Measurements from ENCODE around the gene PRPS1L1.

Gene PRPS1L1

DNA sequence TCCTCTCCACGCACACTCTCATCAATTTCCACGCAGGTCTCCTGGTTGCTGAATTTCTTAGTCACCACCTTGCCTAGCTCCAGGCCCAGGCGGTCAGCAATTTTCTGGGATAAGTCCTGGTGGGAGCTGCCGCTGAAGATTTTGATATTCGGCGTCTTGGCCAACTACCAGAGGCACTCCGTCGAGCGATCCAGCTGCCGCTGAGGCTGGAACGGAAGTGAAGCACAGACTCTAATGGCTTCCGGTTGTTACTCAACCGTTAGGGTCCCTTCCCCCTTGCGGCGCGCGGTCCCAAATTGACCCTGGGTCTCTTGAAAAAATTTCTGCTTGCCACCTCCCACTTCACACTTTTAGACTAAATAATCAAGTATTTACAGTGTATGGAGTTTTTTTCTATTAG is at the start of gene PRPS1L1:
PRPS1L1 (minus strand) TSS at position 219 of the 400 bp plus-strand sequence.
- no peak for DNase-seq (ENCODE audit: low spot score)

DNA sequence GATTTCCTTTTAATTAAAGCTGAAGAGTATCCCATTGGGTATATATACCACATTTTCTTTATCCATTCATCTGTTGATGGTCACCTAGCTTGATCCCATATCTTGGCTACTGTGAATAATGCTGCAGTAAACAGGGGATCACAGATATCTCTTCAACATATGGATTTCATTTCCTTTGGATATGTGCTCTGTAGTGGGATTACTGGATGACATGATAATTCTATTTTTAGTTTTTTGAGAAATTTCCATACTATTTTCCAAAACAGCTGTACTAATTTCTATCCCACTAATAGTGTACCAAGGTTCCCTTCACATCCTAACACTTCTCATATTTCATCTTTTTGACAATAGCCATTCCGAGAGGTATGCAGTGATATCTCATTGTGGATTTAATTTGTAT is 48.8 kb upstream of the PRPS1L1 start:
- DNase-seq (ENCODE audit: low spot score): no peak

DNA sequence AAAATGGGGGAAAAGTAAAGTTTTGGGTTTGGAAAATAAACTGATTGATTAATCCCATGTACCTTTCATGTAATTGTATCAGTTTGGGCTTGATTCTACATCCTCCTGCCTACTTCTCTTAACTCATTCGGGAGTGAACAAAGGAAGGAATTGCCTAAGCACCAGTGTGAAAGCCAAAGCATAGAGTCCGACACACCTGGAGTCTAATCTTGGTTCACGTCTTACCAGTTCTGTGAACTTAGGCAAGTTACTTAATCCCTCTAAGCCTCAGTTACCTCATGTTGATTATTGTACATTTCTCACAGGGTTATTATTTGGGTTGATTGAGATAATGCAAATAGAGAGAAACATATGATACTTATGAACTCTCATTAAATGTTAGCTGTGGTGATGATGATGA is 41.1 kb upstream of the PRPS1L1 start:
- no peak for DNase-seq (ENCODE audit: low spot score)

DNA sequence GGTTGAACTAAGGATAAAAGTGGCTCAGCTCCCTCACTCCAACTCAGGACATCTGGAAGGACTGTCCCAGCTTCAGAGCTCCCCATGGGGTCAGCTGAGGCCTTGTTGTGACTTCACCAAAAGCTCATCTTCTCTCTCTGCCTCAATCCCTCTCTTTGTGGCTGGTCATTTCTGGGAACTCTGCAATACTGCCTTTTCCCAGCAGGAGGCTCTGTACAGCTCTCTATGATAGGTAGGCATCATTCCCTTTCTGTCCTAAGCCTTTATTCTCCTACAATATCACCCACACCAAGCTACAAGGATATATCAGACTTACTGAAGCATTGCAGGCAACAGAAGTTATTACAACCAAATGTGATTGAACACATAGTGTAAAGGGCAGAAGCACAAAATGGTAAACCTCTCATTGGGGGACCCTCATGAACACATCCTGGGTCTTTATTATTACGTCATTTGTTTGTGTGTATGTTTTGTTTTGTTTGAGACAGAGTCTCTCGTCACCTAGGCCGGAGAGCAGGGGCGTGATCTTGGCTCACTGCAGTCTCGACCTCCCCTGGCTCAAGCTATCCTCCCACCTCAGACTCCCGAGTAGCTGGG is 36.7 kb upstream of the PRPS1L1 start:
- peak; percentile 52 for DNase-seq (ENCODE audit: low spot score)

DNA sequence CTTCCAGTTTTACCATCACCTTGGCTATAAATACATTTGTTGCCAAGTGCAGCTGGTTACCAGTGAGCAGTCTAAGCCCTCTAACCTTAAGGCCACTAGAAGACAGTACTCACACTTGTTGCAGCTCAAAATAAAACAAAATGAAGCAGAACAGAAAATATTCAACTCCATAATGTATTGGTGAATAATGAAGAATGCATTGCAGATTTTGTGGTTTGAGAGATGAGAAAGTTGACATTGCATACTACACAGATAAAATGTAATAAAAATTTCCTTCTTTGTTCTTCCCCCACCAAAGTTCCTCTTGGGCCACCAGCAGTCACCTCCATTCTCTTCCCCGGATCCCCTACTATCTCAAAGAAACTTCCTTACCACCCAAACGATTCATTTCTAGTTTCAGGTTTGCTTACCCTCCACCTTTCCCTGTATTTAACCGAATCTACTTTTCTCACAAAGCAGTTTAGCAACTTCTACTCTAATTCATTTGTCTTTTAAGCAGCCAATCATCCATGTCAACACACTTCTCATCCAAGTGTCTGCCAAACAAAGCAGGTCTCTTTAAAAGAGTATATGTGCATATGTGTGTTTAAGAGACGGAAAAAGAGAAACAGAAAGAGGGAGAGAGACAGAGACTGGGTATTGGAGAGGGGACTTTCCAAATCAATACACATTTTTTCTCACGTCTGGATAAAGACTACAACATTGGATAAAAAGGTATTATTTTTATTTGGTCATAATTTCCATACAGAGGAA is 35.7 kb upstream of the PRPS1L1 start:
- DNase-seq (ENCODE audit: low spot score): no peak

DNA sequence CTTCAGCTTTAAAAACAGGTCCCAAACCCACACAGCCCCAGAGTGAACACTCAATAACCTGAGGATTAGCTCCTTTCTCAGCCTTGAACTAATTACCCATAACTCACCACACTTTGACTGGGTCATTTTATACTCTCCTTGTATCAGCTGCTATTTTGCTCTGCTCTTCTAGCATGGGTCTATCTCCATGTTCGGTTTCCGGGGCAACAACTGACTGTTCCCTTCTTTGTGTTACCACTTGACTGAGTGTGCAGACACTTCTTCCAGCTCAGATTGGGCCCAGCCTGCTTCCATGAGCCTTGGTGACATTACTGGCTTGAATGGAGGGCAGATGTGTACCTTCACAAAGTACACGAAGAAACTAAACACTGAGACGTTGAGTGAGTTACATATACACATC is 31.5 kb upstream of the PRPS1L1 start:
- no peak for DNase-seq (ENCODE audit: low spot score)

DNA sequence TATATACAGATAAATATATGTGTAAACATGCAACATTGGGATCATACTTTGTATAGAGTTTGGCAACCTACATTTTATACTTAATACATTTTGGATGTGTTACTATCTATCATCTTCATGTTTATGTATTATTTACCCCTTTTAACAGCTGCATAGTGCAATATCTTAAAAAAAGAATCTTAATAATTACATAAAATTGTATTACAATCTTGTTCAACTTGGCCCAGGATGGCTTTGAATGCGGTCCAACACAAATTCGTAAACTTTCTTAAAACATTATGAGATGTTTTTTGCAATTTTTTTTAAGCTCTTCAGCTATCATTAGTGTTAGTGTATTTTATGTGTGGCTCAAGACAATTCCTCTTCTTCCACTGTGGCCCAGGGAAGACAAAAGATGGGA is 26.3 kb upstream of the PRPS1L1 start:
- DNase-seq (ENCODE audit: low spot score): no peak

DNA sequence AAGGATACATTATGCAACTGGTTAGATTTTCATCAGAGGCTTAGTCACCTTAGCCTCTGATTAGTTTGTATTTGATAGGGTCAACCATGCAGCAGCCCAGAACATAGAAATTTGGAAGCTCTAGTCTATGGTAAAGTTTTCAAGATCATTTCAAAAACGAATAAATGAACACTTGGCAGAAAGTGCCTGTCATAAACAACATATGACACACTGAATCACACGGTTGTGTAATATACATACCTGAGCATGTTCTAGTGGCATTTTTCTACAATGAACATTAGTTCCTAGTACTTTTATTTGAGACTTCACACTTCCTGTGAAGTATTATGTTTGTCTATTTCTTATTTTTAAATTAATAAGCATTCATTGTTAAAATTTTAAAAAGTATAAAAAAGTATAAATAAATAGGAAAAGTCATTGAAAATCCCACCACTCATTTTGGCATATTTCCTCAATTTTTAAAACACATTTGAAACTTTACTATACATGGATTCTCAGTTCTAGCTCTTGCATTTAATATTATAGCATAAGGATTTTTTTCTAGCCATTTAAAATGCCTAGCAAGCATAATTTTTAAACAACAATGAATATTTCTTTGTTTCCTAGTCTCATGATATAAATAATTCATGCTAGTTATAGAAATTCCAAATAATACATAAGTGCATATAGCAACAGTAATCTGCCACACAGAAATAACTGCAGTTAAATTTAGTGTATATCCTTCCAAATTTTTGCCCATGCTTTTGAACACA is 25.7 kb upstream of the PRPS1L1 start:
- no peak for DNase-seq (ENCODE audit: low spot score)

DNA sequence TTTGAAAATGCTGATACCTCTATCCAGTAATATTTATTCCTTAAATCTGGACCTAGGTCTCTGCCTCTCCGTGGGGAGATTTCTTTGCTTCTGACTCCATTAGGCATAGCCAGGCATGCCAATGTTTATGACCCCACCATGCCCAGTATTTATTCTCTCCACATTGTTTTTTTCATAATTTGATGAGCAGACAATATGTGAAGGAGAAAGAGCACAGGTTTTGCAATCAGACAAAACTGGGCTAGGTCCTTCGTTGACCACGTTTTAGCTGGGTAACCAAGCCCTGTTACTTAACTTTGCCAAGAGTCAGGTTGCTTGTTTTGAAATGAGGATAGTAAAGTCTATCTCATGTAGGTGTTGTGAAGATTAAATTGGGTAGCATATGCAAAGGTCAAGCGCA is 21.6 kb upstream of the PRPS1L1 start:
- DNase-seq (ENCODE audit: low spot score): no peak

DNA sequence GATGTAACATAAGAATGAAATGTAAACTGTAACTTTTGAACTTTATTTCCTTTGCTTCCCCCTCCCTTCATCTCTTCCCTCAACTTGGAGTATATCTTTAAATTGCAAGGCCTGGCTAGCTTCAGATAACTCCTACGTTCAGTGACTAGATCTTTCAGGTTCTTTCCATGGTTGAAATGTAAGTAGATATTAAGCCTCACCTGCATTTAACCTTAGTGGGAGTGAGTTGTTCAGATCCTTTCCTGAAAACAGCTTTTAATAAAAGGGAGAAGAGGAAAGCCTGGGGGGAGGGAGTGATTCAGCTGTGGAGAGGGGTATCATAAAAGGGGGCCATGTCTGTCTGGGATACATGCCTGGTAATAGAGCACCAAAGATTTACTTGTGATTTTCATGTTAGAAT is 19.0 kb upstream of the PRPS1L1 start:
- no peak for DNase-seq (ENCODE audit: low spot score)

DNA sequence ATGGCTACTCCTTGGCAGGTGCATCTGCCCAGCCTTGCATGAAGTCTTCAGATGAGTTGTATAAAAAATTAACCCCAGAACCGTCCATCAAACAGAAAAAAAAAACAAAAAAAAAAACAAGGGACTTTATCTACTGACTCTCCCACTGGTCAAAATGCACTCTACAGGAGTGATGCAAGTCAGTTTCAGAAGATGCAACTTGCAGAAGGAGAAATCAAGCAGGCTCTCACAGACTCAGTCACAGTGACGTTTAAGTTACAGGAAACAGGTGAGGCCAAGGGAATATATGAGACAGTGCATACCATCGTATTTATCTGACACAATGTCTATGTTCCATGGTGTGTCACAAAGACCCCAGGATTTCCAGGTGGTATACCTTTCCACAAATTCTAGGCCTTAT is 17.5 kb upstream of the PRPS1L1 start:
- DNase-seq (ENCODE audit: low spot score): no peak

DNA sequence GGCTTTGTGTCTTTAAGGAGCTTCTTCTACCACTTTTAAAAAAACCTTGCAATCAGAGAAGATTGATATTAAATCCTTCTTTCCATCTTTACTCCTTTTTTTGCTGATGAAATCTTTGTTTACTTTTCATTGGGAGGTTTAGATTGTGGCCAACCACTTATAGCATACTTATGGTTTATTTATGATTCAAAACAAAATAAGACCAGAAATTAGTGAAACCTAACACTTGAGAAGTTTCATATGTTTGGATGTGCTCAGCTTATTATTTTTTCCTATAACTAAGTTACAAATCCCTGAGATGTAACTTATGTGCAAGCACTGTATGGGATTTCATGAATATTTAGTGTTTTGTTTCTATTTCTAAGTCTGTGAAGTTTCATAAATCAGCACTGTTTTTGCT is 13.5 kb upstream of the PRPS1L1 start:
- no peak for DNase-seq (ENCODE audit: low spot score)

DNA sequence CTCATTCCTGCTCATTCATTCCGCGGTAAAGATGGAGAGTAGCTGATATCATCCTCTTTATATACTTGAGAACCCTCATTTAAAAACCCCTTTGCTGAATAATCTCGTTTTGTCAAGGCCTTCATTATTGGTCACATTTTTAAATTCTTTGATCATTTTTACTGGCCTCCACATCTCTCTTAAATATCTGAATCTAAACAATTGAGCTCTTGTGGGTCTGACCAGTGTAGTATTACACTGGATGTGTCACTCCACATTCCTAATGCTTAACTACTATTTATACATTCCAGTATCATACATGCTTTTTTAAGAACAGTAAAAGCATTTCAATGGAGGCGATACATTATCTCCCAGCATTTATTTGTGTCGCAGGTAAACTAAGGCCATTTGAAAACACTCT is 12.6 kb upstream of the PRPS1L1 start:
- DNase-seq (ENCODE audit: low spot score): no peak

DNA sequence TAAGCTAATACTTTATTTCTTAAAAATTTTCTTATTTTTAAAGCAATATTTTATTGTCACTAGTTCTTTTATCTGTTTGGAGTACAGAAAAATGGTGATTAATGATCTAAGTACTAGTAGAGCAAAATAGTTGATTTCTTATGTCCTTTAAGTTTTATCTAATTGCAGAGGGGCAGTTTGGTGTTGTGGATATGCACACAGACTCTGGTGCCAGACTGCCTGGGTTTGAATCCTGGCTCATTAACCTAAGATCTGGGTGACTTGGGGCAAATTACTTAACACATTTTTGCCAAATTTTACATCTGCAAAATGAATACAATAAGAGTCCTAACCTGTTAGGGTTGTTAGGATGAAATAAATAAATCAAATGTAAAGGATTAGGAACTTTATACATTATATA is 10.7 kb upstream of the PRPS1L1 start:
- DNase-seq (ENCODE audit: low spot score): no peak

DNA sequence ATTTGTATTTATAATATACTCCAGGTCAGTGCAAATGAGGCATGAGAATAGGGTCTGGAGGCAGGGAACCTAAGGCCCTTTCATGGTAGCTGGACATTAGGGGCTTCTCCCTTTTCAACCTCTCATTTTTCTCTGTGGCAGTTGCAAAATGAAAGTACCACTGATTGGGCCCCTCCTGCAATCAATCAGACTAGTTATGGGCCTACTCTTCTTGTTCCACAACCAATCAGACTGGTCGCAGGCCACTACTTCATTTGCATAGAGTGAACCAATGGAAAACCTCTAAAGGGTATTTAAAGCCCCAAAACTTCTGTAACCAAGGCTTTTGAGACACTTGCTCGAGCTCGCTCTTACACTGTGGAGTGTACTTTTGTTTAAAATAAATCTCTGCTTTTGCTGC is 10.0 kb upstream of the PRPS1L1 start:
- DNase-seq (ENCODE audit: low spot score): no peak

DNA sequence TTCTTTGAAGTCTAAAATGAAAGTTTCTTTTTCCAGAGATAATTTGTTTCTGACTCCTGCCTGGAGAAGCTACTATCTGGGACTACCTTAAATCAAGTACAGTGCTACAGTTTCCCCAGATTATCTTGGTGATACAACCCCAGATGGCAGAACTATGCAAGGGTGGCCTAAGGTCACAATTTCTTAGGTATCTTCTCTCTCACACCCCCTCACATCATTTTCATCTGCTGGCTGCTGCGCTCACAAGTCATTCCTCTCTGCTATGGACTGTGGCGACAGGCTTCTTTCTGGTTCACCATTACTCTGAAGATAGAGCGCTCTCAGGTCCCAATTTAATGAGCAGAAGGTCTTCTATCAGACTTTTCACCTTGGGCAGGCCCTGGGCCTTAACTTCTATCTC is 9.1 kb upstream of the PRPS1L1 start:
- DNase-seq (ENCODE audit: low spot score): no peak

DNA sequence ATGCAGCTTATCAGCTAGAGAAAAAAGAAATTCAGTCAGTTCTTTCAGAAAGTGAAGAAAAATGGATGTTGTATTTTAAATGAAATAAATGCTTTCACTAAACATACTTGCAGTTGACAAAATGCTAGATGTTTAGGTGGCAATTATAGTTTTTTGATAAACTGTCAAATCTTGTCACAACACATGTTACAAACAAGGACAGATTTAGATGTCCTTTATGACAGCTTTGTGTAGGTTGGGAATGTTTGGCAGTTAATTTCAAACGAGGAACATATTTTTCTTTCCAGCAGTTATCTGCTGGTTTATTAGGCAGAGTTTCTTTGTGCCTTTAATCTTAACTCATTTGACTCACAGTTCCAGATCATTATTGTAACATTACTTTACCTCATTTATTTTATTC is 3.1 kb upstream of the PRPS1L1 start:
- no peak for DNase-seq (ENCODE audit: low spot score)

DNA sequence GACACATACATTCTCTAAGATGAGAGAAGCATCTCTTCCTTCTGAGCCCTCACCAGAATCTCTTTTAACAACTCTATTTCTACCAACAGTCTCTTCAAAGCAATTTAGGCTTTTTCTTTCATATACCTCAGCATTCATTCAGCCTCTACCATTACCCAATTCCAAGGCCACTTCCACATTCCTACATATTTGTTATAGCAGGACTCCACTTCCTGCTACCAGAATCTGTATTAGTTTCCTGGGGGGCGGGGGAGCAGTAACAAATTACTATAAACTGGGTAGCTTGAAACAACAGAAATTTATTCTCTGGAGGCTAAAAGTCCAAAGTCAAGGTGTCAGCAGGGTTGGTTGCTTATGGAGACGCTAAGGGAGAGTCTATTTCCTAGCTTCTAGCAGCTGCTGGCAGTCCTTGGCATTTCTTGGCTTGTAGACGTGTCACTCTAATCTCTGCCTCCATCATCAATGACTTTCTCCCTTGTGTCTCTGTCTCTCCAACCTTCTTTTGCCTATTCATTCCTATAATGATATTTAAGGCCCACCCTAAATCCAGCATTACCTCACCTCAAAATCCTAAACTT is 7.4 kb downstream of the PRPS1L1 start:
- no peak for DNase-seq (ENCODE audit: low spot score)

DNA sequence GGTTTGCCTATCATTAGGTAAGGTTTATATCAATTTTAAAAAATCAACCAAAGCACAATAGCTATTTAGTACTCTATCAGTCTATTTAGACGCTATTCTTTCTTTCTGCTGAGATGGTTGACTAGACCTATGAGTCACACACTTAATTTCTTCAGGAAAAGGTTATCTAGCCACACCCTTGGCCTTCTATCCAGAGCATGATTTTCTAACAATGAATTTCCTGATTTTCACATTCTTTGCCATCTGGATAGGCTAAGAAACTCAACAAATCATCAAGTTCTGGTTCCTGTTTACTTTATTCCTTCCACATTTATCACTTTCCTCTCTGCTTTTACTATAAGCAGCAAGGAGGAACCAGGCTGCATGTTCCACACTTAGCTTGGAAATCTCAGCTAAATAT is 8.1 kb downstream of the PRPS1L1 start:
- DNase-seq (ENCODE audit: low spot score): no peak

DNA sequence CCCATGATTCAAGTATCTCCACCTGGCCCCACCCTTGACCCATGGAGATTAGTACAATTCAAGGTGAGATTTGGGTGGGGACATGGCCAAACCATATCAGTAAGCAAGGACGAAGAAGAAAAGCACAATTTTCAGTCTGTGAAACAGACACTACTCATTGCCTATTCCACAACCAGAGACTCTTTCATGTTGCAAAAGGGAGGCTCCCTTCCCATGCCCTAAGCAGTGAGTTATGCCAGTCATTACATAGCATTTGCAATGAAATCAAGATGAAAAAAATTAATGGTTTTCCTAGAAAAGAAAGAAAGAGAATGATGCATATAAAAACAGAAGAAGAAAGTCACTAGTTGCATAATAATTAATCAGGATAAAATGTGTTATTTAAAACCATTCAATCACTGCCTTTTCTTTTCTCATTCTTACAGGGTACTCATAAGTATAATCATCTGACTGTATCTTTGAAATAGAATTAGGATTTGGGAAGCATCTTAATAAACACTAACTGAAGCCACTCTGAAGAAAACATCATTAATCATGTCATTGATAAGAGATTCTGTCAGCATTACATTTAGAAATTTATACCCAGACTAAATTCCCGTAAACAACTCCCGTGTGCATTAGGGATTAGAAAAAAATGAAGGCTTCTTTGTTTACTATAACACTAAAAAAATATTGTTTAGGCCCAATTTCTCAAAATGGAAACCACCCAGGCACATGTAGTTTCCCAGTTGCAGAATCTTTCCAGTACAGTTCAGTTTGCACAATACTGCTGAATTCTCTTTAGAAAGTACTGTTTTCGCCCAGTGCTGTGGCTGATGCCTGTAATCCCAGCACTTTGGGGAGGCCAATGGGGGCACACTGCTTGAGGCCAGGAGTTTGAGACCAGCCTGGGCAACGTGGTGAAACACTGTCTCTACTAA is 9.1 kb downstream of the PRPS1L1 start:
- DNase-seq (ENCODE audit: low spot score): no peak

DNA sequence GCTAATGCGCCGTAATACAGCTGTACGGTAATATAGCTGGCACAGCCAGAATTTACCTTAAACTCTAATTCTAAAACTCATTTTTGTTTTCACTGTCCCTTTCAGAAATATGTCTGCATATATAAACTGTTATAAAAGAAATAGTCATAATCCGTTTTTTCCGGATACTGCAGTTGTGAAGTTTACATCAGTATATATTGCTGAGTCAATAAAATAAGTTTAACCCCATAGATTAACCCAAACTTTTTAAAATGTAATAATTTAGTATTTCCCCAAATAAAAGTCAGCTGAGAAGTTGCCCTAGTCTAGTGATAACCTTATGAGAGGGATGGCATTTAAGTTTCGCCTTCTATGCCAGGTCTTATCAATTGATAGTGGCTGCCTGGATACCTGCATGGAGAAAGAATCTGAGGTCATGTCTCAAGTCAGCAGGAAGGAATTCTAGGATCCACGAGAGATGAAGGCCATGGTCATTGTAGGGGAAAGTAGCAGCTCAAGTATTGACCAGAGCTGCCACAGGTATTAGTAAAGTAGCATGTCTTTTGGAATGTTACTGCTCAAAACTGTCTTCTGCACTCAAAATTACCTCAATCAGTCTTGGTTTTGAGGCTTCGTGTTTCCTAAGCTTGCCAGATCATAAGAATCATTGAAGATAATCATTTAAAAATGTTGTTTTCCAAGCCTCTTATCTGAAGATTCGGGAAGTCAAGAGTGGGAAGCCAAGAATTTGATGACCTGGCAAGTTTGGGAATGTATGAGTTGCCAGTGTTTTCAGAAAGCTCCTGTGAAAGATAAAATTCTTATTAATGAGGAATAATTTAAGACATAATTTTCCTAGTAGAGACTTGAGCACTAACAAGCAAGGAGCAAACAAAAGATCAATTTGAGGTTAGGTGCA is 10.8 kb downstream of the PRPS1L1 start:
- no peak for DNase-seq (ENCODE audit: low spot score)

Measured in ecto neural progenitor cell (in vitro differentiated cells).